H9 (cell line): Measurements from ENCODE around the gene SNAI3. TPM values are rescaled to one million over a fixed set of nuclear protein-coding genes. Genes with fewer than 3 reads are reported as not detected.

Source experiments
- DNase-seq: peaks from one replicate; pipeline ENCODE4 v3.0.0-alpha.2; 2017
- H2AFZ ChIP-seq: one replicate; pipeline ENCODE4 v1.6.1; 2013; ENCODE audit warnings: mild to moderate bottlenecking, low read length, control low read depth, moderate library complexity
- H2AK5ac ChIP-seq: 2 replicates; pipeline ENCODE4 v1.6.1; 2013; ENCODE audit warnings: low read length, control low read depth, mixed read lengths; ENCODE audit not compliant: insufficient read length
- H2BK120ac ChIP-seq: one replicate; pipeline ENCODE4 v1.6.1; 2013; ENCODE audit warnings: low read depth, mild to moderate bottlenecking, low read length, control low read depth, inconsistent platforms; ENCODE audit not compliant: poor library complexity, severe bottlenecking
- H2BK12ac ChIP-seq: 2 replicates; pipeline ENCODE4 v1.6.1; 2013; ENCODE audit warnings: low read length, control low read depth, mixed read lengths, low read depth; ENCODE audit not compliant: insufficient read length
- H2BK15ac ChIP-seq: 2 replicates; pipeline ENCODE4 v1.6.1; 2013; ENCODE audit warnings: low read depth, low read length, control low read depth
- H2BK20ac ChIP-seq: one replicate; pipeline ENCODE4 v1.6.1; 2013; ENCODE audit warnings: low read depth, mild to moderate bottlenecking, low read length, control low read depth, inconsistent platforms; ENCODE audit not compliant: poor library complexity, severe bottlenecking
- H2BK5ac ChIP-seq: 2 replicates; pipeline ENCODE4 v1.6.1; 2013; ENCODE audit warnings: low read length, control low read depth, mixed read lengths; ENCODE audit not compliant: insufficient read length
- H3K14ac ChIP-seq: 2 replicates; pipeline ENCODE4 v1.6.1; 2013; ENCODE audit warnings: low read length, control low read depth; ENCODE audit not compliant: insufficient read depth
- H3K18ac ChIP-seq: 2 replicates; pipeline ENCODE4 v1.6.1; 2013; ENCODE audit warnings: low read depth, mild to moderate bottlenecking, mixed read lengths, low read length, control low read depth; ENCODE audit not compliant: insufficient read length
- H3K23ac ChIP-seq: 2 replicates; pipeline ENCODE4 v1.6.1; 2013; ENCODE audit warnings: low read length, control low read depth, mixed read lengths, low read depth; ENCODE audit not compliant: insufficient read length
- H3K23me2 ChIP-seq: 2 replicates; pipeline ENCODE4 v1.6.1; 2013; ENCODE audit warnings: low read depth, mild to moderate bottlenecking, mixed read lengths, low read length, control low read depth; ENCODE audit not compliant: insufficient read length, poor library complexity, severe bottlenecking
- H3K27ac ChIP-seq: 2 replicates; pipeline ENCODE4 v1.5.1; 2013; ENCODE audit warnings: low read length, control low read depth, mixed read lengths, low read depth; ENCODE audit not compliant: insufficient read length
- H3K27me3 ChIP-seq: 2 replicates; pipeline ENCODE4 v1.6.1; 2013; ENCODE audit warnings: low read length, control low read depth, inconsistent platforms; ENCODE audit not compliant: insufficient read depth
- H3K4ac ChIP-seq: 2 replicates; pipeline ENCODE4 v1.6.1; 2013; ENCODE audit warnings: low read depth, mild to moderate bottlenecking, control low read depth, inconsistent platforms, low read length, moderate library complexity
- H3K4me1 ChIP-seq: 2 replicates; pipeline ENCODE4 v1.6.1; 2013; ENCODE audit warnings: low read length, control low read depth, inconsistent platforms; ENCODE audit not compliant: insufficient read depth
- H3K4me2 ChIP-seq: 2 replicates; pipeline ENCODE4 v1.6.1; 2013; ENCODE audit warnings: low read length, control low read depth, mixed read lengths; ENCODE audit not compliant: insufficient read length, insufficient read depth
- H3K56ac ChIP-seq: 2 replicates; pipeline ENCODE4 v1.6.1; 2013; ENCODE audit warnings: low read depth, mild to moderate bottlenecking, mixed read lengths, low read length, control low read depth; ENCODE audit not compliant: insufficient read length
- H3K79me1 ChIP-seq: 2 replicates; pipeline ENCODE4 v1.6.1; 2013; ENCODE audit warnings: low read depth, mild to moderate bottlenecking, moderate library complexity, low read length, control low read depth, inconsistent platforms; ENCODE audit not compliant: insufficient read depth, poor library complexity, severe bottlenecking
- H3K79me2 ChIP-seq: 2 replicates; pipeline ENCODE4 v1.6.1; 2013; ENCODE audit warnings: low read length, control low read depth, inconsistent platforms; ENCODE audit not compliant: insufficient read depth
- H3K9ac ChIP-seq: 2 replicates; pipeline ENCODE4 v1.6.1; 2013; ENCODE audit warnings: low read length, control low read depth, mixed read lengths; ENCODE audit not compliant: insufficient read length; ENCODE audit errors: extremely low read depth
- H3K9me3 ChIP-seq: one replicate; pipeline ENCODE4 v1.6.1; 2013; ENCODE audit warnings: low read depth, low read length, inconsistent platforms; ENCODE audit not compliant: control insufficient read depth
- H3T11ph ChIP-seq: one replicate; pipeline ENCODE4 v1.6.1; 2013; ENCODE audit warnings: mild to moderate bottlenecking, low read length, control low read depth, inconsistent platforms
- H4K20me1 ChIP-seq: one replicate; pipeline ENCODE4 v1.6.1; 2013; ENCODE audit not compliant: control insufficient read depth, insufficient read length, insufficient read depth
- H4K5ac ChIP-seq: 2 replicates; pipeline ENCODE4 v1.6.1; 2013; ENCODE audit warnings: low read depth, mild to moderate bottlenecking, mixed read lengths, low read length, control low read depth; ENCODE audit not compliant: insufficient read length
- H4K8ac ChIP-seq: replicated peaks from 2 replicates; pipeline ENCODE4 v1.6.1; 2013; ENCODE audit warnings: low read length, control low read depth, mixed read lengths, low read depth; ENCODE audit not compliant: insufficient read length
- H4K91ac ChIP-seq: 2 replicates; pipeline ENCODE4 v1.6.1; 2013; ENCODE audit warnings: low read depth, mild to moderate bottlenecking, moderate library complexity, mixed read lengths, low read length, control low read depth; ENCODE audit not compliant: insufficient read length
- H3K27ac Mint-ChIP-seq, 3 experiments: 2 replicates in 2 of 3; 3 replicates in 1 of 3; pipeline ENCODE4 v1.8.0; 2020 to 2021; ENCODE audit warnings: mixed read lengths in 3 of 3, mild to moderate bottlenecking in 1 of 3, moderate library complexity in 1 of 3
- H3K27me3 Mint-ChIP-seq: 2 replicates; pipeline ENCODE4 v1.8.0; 2021; ENCODE audit warnings: low read depth, mild to moderate bottlenecking, moderate library complexity, mixed read lengths
- H3K36me3 Mint-ChIP-seq, 3 experiments: 2 replicates in 2 of 3; 3 replicates in 1 of 3; pipeline ENCODE4 v1.8.0; 2020 to 2021; ENCODE audit warnings: low read depth in 3 of 3, mixed read lengths in 3 of 3; ENCODE audit not compliant: insufficient read depth in 1 of 3
- H3K4me1 Mint-ChIP-seq, 2 experiments: 2 replicates each; pipeline ENCODE4 v1.8.0; 2020; ENCODE audit warnings: mixed read lengths in 2 of 2
- H3K4me3 Mint-ChIP-seq, 2 experiments: 2 replicates in 1 of 2; 3 replicates in 1 of 2; pipeline ENCODE4 v1.8.0; 2020 to 2021; ENCODE audit warnings: mild to moderate bottlenecking in 2 of 2, mixed read lengths in 2 of 2, moderate library complexity in 1 of 2
- H3K9me3 Mint-ChIP-seq, 2 experiments: 2 replicates in 1 of 2; 3 replicates in 1 of 2; pipeline ENCODE4 v1.8.0; 2020; ENCODE audit warnings: mild to moderate bottlenecking in 2 of 2, mixed read lengths in 2 of 2, moderate library complexity in 1 of 2
- CTCF ChIP-seq: fragments of 200-600 bp; sonication (generic); conservative IDR thresholded peaks from 3 replicates; pipeline ENCODE4 v1.8.0; 2021; ENCODE audit warnings: antibody characterized with exemption, mild to moderate bottlenecking
- WGBS: extraction: QIAGEN DNeasy Blood & Tissue Kit; methylation state at CpG from one replicate; pipeline ENCODE4 v1.1.7; 2013; ENCODE audit warnings: missing lambda C conversion rate, low lambda C conversion rate, mixed read lengths; ENCODE audit not compliant: insufficient read length; ENCODE audit errors: extremely low coverage; 5-methylcytosine and 5-hydroxymethylcytosine counted together
- total RNA-seq: library from RNA; stranded (reverse); gene quantifications from 2 replicates; pipeline ENCODE4 v1.2.1, GENCODE V29; 2021

The SNAI3 gene
- total RNA-seq, 1 experiment from 2014 or later: 3.2 TPM

- no peak overlapping the region for H2BK15ac ChIP-seq
- peaks cover 3% of the 10 kb centered on the region for H3K79me1 ChIP-seq
- no peak overlapping the region for H3K56ac ChIP-seq
- H2BK12ac ChIP-seq: no peak overlapping the region
- no peak overlapping the region for H3K9ac ChIP-seq
- no peak overlapping the region for H3K4ac ChIP-seq
- no peaks in the 10 kb centered on the region for H3K27me3 ChIP-seq
- no peak for TF ChIP-seq CTCF
- H2AK5ac ChIP-seq: no peak overlapping the region
- H3K9me3 Mint-ChIP-seq: no peaks in the 10 kb centered on the region; a peak in 1 of 5 replicates
- no peak overlapping the region; a peak in 1 of 5 replicates for H3K4me3 Mint-ChIP-seq
- no peaks in the 10 kb centered on the region for H3K9me3 ChIP-seq
- no peaks in the 10 kb centered on the region; the same call in 1 of the 2 replicates for H3K4me1 ChIP-seq
- H3T11ph ChIP-seq: no peak overlapping the region
- H3K18ac ChIP-seq: no peak overlapping the region
- no CpG with 5 or more reads among the region's 29 CpGs for WGBS
- peaks cover 17% of the 10 kb centered on the region for H3K23me2 ChIP-seq
- H4K20me1 ChIP-seq: no peaks in the 10 kb centered on the region
- no peak overlapping the region for H3K27ac Mint-ChIP-seq
- H3K14ac ChIP-seq: no peak overlapping the region
- H2BK20ac ChIP-seq: no peak overlapping the region
- no peak overlapping the region for H4K8ac ChIP-seq
- no peaks in the 10 kb centered on the region for H3K27me3 Mint-ChIP-seq
- H2AFZ ChIP-seq: no peak overlapping the region
- no peak overlapping the region for H3K23ac ChIP-seq
- H3K4me1 Mint-ChIP-seq: peaks cover 8 to 12% of the 10 kb centered on the region in 2 experiments
- H3K27ac ChIP-seq: no peak overlapping the region
- peaks cover 10 to 31% (median 29%) of the 10 kb centered on the region in 3 experiments; a peak in 6 of 7 replicates for H3K36me3 Mint-ChIP-seq
- no peaks in the 10 kb centered on the region for H3K79me2 ChIP-seq
- H2BK5ac ChIP-seq: no peak overlapping the region
- H4K5ac ChIP-seq: no peak overlapping the region
- H2BK120ac ChIP-seq: no peak overlapping the region
- DNase-seq: no peak
- H4K91ac ChIP-seq: no peak overlapping the region
- H3K4me2 ChIP-seq: no peak overlapping the region
These were observed 34.1 kb downstream of the SNAI3 start for GRCh38 chr16:88651989-88652761.
